HG02840 (cell line): ENCODE data around the gene FMN1.

ENCODE experiments used
- ATAC-seq: cut with Tn5 transposase; IDR thresholded peaks from one replicate; pipeline ENCODE4 v1.9.1; 2021; ENCODE audit warnings: mild to moderate bottlenecking, moderate library complexity, moderate number of reproducible peaks; ENCODE audit not compliant: unreplicated experiment, low FRiP score

FMN1 gene

DNA sequence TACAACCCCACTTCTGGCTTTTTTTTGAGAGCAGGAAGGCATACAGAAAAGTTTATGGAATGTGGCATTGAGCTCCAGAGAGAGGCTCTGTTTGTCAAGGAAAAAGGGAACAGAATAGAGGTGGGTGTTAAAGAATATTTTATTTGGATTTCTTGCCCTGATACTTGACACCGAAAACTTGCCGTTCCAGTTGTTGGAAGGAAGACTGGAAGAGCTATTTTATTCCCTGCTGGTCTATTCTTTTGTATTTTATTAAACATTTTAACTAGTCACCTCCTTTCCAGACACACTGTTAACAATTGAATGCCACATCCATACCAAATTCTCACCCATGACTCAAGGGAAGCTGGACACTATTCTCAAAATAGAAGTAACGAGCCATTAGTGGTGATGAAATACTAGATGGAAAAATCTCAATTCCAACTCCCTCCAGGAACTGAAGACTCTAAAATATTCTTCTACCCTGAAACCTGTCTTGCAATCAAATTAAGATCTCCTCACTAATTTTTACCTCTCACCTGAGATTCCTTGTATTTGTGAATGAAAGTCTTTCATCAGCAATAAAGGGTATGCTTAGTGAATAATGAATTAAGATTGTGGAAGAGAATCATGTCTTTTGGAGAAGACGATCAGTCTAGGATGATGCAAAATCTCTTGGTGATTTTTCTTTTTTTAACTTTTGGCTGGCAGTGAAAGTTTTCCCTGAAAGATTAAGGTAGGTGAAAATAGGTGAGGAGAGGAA, 448.2 kb downstream of the FMN1 start:
- ATAC-seq, result no peak

DNA sequence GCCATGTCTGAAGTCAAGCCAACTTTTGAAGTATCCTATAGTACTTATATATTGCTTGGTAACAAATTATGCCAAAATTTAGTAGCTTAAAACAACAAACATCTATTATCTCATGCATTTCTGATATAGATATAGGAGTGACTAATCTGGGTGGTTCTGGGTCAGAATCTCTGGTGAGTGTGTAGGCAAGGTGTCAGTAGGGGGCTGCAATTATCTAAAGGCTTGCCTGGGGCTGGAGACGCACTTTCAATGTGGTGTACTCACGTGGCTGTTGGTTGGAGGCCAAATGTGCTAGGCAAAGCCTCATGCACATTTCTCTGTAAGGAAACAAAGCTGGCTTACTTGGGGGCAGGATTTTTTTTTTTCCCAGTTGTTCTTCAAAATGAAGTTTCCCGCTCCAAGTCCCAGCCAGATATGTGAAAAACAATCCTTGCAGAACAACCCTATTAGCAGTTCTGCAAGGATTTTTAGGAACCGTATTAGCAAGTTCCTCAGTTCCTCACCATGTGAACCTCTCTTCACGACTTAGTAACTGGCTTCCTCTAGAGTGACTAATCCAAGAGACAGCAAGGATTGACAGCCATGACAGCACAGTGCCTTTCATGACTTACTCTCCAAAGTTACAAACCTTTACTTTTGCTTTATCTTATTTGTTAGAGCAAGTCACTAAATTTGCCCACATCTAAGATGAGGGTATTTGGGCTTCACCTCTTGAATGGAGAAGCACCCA, 450.9 kb downstream of the FMN1 start:
- ATAC-seq, result no peak

DNA sequence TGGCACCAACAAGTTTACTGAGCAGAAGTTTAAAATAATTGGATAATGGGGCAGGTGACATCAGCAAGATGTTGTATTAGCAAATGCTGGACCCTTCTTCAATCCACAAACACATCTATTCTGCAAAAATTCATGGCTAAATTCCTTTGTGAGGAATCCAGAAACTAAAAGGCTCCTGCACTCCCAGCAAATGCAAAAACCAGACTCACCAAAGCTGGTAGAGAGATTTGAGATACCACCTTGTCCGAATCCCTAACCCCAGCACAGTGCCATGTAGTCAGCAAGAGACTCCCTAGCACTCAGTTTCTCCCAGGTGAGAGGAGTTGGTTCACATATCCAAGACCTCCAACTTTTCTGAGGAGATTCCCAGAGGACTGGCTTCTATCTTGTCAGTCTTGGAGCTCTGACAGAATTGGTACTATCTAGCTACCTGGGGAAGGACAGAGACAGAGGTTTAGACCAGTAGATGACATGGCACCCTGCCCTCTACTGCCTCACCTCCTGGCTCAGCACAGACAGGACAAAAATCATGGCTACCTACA, 454.9 kb downstream of the FMN1 start:
- no peak for ATAC-seq

DNA sequence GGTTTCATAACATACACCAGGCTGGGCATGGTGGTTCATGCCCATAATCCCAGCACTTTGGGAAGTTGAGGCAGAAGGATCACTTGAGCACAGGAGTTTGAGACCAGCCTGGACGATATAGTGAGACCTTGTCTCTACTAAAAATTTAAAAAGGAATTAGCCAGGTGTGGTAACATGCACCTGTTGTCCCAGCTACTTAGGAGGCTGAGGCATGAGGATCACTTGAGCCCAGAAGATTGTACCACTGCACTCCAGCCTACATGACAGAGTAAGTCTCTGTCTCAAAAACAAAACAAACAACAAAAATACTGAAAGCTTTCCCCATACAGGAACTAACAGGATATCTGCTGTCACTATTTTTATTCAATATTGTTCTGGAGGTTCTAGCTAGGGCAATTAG, 455.8 kb downstream of the FMN1 start:
- ATAC-seq, result no peak

DNA sequence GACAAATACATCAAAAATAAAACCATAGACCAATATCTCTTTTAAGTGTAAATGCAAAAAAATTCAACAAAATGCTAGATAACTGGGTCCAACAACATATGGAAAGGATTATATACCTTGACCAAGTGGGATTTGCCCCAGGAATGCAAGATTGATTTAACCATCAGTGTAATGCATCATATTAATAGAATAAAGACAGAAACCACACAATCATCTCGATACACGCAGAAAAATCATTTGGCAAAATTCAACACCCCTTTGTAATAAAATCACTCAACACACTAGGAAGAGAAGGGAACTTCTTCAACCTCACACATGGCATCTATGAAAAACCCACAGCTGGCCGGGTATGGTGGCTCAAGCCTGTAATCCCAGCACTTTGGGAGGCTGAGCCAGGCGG, 457.2 kb downstream of the FMN1 start:
- ATAC-seq, result no peak

DNA sequence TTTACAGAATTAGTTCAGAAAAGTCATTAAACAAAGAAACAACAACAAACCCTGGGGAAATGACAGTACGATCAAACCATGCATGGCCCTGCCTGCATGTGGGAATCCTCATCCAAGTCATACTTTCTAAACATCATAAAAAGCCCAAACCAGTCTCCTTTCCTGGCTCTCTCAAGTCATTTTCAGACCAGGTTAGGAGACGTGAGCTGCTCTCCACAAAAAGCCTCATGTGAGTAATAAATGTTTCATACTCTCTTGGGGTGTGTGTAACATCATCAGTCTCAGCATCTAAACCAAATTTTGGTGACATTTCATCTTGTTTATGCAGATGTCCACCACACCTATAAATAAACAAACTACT, 457.8 kb downstream of the FMN1 start:
- ATAC-seq, result no peak

DNA sequence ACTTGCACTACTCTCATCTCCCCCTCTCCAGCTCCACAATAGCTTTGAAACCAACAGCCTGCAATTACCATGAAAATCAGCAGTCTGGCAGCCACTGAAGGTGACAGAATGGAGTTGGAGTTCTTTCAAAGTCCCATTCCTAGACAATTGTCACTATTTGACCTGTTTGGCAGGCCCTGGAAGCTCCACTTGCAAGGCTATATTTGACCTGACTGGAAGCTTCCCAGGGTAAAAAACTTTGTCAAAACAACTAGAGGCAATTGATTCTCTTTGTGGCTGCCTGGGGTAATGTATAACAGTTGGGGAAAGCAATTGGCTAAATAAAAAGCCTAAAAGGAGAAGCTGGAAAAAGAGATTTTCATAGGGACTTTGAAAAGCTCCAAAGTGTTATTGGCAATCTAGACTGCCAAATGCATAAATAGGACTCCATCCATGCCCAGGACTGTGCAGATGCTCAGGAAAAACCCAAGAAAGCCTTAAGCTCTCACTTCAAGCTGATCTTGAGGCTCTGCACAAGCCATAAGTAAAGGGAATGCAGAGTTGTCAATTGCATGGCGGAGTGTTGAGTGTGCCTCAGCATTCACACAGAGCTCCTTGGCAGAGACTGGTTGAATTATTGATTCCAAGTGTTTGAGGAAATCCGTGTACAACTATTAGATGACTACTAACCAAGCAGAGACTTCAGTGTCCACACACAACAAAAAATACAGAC, 458.4 kb downstream of the FMN1 start:
- ATAC-seq, result no peak

DNA sequence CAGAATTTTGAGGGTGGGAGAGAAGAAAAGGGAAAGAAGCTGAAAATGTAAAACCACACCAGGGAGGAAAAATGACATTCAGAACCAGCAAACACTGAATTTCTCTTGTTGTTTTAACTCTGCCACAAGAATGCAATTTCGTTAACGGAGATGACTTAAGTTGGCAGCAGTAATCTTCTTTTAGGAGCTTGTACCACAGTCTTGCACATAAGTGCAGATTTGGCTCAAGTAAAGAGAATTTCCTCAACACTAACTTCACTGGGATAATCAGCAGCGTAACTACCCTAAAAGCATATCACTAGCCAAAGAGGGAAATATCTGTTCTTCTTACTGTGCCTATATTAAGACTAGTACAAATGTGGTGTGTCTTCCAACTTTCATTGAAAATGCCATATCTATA, 461.2 kb downstream of the FMN1 start:
- ATAC-seq, result no peak

DNA sequence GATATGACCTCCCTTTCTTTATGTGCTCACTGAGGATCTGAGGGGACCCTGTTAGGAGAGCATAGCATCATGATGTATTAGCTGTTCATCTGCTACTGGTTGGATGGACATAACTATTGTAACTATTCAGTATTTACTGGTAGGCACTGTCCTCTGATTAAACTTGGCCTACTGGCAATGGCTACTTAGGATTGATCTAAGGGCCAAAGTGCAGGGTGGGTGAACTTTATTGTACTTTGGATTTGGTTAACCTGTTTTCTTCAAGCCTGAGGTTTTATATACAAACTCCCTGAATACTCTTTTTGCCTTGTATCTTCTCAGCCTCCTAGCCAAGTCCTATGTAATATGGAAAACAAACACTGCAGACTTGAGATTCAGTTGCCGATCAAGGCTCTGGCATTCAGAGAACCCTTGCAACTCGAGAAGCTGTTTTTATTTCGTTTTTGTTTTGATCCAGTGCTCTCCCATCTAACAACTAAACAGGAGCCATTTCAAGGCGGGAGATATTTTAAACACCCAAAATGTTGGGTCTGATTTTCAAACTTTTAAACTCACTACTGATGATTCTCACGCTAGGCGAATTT, 461.8 kb downstream of the FMN1 start:
- no peak for ATAC-seq

DNA sequence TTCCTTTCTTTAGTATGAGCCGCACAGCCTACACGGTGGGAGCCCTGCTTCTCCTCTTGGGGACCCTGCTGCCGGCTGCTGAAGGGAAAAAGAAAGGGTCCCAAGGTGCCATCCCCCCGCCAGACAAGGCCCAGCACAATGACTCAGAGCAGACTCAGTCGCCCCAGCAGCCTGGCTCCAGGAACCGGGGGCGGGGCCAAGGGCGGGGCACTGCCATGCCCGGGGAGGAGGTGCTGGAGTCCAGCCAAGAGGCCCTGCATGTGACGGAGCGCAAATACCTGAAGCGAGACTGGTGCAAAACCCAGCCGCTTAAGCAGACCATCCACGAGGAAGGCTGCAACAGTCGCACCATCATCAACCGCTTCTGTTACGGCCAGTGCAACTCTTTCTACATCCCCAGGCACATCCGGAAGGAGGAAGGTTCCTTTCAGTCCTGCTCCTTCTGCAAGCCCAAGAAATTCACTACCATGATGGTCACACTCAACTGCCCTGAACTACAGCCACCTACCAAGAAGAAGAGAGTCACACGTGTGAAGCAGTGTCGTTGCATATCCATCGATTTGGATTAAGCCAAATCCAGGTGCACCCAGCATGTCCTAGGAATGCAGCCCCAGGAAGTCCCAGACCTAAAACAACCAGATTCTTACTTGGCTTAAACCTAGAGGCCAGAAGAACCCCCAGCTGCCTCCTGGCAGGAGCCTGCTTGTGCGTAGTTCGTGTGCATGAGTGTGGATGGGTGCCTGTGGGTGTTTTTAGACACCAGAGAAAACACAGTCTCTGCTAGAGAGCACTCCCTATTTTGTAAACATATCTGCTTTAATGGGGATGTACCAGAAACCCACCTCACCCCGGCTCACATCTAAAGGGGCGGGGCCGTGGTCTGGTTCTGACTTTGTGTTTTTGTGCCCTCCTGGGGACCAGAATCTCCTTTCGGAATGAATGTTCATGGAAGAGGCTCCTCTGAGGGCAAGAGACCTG, 463.5 kb downstream of the FMN1 start:
- no peak for ATAC-seq

DNA sequence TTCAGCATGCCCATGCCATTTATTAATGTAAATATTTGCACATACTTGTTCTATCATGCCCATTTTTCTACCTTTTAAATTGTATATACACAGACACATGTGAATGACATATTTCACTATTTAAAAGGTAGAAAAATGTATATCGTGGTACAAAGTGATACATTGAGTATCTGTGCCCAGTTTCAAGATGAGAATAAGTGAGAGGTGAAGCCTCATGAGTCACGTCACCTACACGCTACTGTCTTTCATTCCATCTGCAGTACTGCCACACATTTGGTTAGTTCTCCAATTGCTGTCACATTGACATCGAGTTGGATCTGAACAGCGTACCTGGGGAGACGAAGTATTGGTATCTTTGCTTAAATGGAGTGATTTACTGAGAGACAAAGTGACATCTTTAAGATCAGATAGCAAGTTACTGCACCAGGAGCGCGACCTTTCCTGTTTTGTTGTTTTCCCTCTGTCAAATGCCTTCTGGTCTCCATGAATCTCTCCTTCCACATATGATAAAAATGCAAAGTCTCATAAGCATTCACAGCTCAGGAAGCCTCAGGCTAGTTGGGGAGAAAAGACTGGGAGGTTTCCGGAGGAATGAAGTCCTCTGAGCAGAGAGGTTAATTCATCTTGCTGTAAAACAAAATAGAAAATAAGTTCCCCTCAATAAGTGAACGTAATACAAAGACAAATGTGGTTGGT, 464.7 kb downstream of the FMN1 start:
- no peak for ATAC-seq

DNA sequence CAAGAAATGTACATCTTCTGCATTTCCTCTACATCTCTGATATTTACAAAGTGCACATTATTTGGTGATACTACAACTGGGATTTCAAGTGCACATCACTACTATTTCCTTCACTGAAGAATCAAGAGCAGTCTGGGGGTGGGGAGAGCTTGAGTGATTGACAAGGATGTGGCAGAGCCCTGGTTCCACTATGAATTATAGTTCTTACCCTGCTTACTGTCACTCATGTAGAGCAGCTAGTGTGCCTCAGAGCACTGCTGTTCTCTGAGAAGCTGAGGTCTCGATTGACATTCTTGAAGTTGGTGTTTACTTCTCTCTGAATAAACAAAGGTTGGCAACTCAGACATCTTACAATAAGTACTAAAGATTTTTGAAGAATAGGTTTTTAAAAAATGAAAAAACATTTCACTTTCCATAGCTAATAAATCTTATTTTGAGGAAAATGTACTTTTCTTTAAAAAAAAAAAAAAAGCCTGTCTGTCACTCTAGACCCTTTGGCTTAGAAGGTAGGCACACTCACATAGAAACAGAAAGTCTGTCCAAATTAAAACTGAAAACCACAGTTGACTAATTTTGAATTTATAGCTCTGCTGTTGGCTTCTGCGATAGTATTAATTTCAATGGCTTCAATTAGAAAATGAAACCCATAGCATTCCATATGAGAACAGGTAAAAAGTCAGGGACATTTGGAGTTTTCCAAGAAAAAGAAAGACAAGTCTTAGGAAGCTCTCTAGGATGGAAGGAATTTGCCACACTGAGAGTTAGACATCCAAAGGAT, 471.2 kb downstream of the FMN1 start:
- peak; percentile 88 for ATAC-seq

DNA sequence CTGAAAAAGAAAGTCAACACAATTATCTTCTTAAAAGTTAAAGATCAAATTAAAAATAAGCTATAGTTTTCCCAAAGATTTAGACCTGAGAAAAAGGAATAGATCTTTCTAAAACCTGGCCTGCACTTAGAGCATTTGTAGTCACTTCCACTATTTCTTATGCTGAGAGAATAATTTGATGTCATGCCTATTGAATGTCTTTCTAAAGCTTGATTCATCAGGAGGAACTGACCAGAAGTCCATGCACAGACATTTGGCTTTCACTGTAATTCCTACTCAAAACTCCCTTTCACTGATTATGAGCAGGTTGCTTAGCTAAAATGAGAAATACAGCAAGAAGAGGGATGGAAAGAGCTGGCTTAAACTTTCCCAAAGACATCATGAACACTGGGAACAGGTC, 472.4 kb downstream of the FMN1 start:
- no peak for ATAC-seq

DNA sequence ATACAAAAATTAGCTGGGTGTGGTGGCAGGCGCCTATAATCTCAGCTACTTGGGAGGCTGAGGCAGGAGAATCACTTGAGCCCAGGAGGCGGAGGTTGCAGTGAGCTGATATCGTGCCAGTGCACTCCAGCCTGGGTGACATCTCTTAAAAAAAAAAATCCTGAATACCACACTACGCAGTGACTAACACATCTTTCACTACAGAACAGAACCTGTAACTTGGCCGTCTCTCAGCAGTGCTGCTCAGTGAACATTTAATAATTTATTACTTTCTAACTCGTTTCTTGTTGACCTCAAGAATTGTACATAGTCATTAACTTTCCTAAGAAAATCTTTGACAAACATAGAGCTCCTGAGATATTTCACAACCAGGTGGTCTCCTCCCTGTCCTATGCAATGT, 472.9 kb downstream of the FMN1 start:
- ATAC-seq, result no peak

DNA sequence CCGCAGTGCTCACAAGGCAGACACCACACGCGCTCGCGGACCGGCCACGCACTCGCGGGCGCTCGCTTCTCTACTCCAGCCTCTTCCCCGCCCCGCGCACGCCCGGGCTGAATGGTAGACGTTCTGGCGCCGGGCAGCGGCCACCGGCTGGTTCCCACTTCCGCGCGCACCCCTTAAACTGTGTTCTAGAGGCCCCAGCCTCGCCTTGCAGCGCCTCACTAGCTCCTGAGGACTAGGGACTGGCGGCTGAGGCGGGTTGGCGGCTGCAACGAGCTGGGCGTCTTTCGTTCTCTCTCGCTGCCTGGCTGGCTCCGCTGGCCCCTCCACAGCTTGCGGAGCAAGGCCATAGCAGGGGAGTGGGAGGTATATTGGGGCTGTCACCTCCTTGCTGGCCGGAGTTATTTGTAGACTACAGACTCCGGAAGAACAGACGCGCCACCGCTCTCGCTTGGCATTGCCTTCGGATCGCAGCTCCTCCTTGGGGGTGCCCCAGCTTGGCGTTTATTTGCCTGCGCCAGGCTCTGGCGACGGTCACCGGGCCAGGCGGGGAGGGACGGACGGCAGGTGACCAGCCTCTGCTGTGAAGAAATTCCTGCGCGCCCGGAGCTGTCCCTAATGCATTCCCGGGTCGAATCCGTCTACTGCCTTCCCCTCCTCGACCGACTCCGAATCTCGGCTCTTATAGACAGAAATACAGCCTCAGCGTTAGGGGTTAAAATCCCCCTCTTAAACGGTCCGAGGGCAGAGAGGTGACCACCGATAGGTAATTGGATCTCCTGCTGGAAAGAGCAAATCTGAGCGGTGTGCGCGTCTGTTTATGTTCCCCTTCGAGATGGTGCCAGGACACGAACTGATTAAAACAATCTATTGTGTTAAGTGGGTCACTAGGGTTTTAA, 475.4 kb downstream of the FMN1 start:
- no peak for ATAC-seq

DNA sequence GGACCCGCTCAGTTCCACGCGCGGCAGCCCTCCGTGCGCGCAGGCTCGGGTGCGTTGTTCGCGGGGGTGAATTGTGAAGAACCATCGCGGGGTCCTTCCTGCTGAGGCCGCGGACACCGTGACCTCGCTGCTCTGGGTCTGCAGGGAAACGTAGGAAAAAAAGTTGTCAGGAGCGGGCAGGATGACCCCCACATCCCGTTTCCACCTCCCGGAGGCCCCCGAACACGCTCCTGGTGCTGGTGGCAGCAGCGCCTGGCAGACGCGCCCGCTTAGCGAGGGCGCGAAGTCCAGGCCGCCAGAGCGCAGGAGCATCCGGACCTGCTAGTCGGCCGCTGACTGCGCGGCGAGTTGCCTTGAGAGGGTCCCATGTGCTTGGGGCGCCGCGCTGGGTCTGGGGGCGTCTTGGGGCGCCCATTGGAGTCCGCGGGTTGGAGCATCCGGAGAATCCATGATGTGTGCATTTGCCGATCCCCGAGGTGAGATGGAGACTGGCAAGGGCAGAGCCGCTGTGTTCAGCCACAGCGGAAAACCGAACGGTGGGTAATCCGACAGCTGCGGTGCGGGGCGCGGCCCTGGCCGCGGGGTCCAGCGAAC, 476.2 kb downstream of the FMN1 start:
- no peak for ATAC-seq
